ENCODE data around the gene PEDS1. TPM values are rescaled to one million over a fixed set of nuclear protein-coding genes. Genes with fewer than 3 reads are reported as not detected.
A peak's percentile ranks its signal among the peaks of the same experiment; 100 is the strongest.

The PEDS1 gene
- total and polyA plus RNA-seq, 2 of the 8 experiments (the other 6 are each of a cell fraction or from before 2014, with no cell fraction given), result 28.9 to 75.9 TPM

- H3K56ac ChIP-seq (replicated peaks; ENCODE audit: insufficient read length, low read depth, low read length), result peak overlapping the region; percentile 34
- peak overlapping the region; percentile 71; the same call in 1 of the 2 replicates for H2BK12ac ChIP-seq (ENCODE audit: low read depth, low read length)
- peak overlapping the region; percentile 86; the same call in 1 of the 2 replicates for H3K18ac ChIP-seq (ENCODE audit: extremely low read depth, low read length)
- 0 out of 2 replicates have a peak overlapping the region, but pooled peaks have one; percentile 72 for H2BK15ac ChIP-seq (ENCODE audit: low read length)
- peak overlapping the region in 3 of 4 experiments; percentile 50 to 62 (median 58); a peak in 4 of 7 replicates for H3K9ac ChIP-seq (replicated peaks in 1 of 4; ENCODE audit: extremely low read depth in 1 of 4, low read depth in 3 of 4, low read length in 3 of 4)
- H4K8ac ChIP-seq (ENCODE audit: extremely low read depth, insufficient read depth, low read length), result peak overlapping the region; percentile 94
- no peak overlapping the region for H2BK120ac ChIP-seq (replicated peaks; ENCODE audit: low read depth, low read length)
- peaks cover 0 to 5% (median 4%) of the 10 kb centered on the region in 4 experiments; a peak in 6 of 7 replicates for H3K4me1 ChIP-seq (replicated peaks in 1 of 4; ENCODE audit: control insufficient read depth in 3 of 4, insufficient read depth in 4 of 4, low read length in 3 of 4)
- WGBS, 2 experiments (ENCODE audit: extremely low coverage in 1 of 2, insufficient coverage in 1 of 2, insufficient read length in 1 of 2, insufficient replicate concordance in 2 of 2, low coverage in 1 of 2, low lambda C conversion rate in 2 of 2, missing lambda C conversion rate in 1 of 2), result 6% methylated on average over 29 of the region's 36 CpGs; no CpG with 5 or more reads in 1 of the 2 experiments
- peak overlapping the region; percentile 92; the same call in 1 of the 2 replicates for H2AFZ ChIP-seq (ENCODE audit: low read length)
- H4K91ac ChIP-seq (replicated peaks; ENCODE audit: insufficient read length, low read length), result peak overlapping the region; percentile 58
- H3K27ac ChIP-seq (ENCODE audit: low read depth, low read length), result no peak overlapping the region; the same call in 1 of the 2 replicates
- H3K23ac ChIP-seq (ENCODE audit: insufficient read length), result no peak overlapping the region
- H3K79me2 ChIP-seq (ENCODE audit: control insufficient read depth in 1 of 2, insufficient read depth in 2 of 2, low read length in 2 of 2), result no peaks in the 10 kb centered on the region
- H2AK5ac ChIP-seq (ENCODE audit: low read depth, low read length), result no peak overlapping the region
- peaks cover 6% of the 10 kb centered on the region for H3K23me2 ChIP-seq (ENCODE audit: low read depth, low read length)
- H2BK5ac ChIP-seq (ENCODE audit: low read depth, low read length), result peak overlapping the region; percentile 84; the same call in 1 of the 2 replicates
- H4K5ac ChIP-seq (ENCODE audit: insufficient read length, low read depth, low read length), result peak overlapping the region; percentile 7
- H3K36me3 ChIP-seq (ENCODE audit: control insufficient read depth in 2 of 4, insufficient read depth in 4 of 4, low read length in 3 of 4), result no peaks in the 10 kb centered on the region
- no peaks in the 10 kb centered on the region for H3K9me3 ChIP-seq (ENCODE audit: insufficient read depth in 2 of 2, low read depth in 1 of 2, low read length in 1 of 2)
- peak overlapping the region; percentile 44 to 63 (median 55) for H3K4me3 ChIP-seq (ENCODE audit: extremely low read depth in 1 of 4, insufficient read depth in 2 of 4, low read depth in 3 of 4, low read length in 4 of 4)
- H3K27me3 ChIP-seq (replicated peaks in 1 of 4; ENCODE audit: control insufficient read depth in 3 of 4, extremely low read depth in 1 of 4, insufficient read depth in 3 of 4, low read length in 3 of 4), result no peaks in the 10 kb centered on the region
- no peaks in the 10 kb centered on the region for H4K20me1 ChIP-seq (replicated peaks in 1 of 2; ENCODE audit: control insufficient read depth in 1 of 2, insufficient read depth in 2 of 2, low read length in 2 of 2)
- peak overlapping the region; percentile 19 for H3K4ac ChIP-seq (replicated peaks; ENCODE audit: insufficient read length, low read depth, low read length)
- FAIRE-seq (no peak), DNase-seq (ENCODE audit: low read depth in 1 of 2, low spot score in 2 of 2) (peak; percentile 82 to 89)
- CTCF ChIA-PET (ENCODE audit: partially characterized antibody), result interaction anchor here (0.6 to 8.7 kb wide), 15 partner anchors 9 to 292 kb away, joined by 3 to 208 read pairs (median 4); partner anchors contain the start of gene PEDS1
- peak overlapping the region; percentile 66 to 78 for H3K4me2 ChIP-seq (ENCODE audit: insufficient read depth in 1 of 2, low read depth in 2 of 2, low read length in 2 of 2)
- H3K79me1 ChIP-seq (ENCODE audit: low read depth, low read length), result no peaks in the 10 kb centered on the region
- POLR2A ChIA-PET (ENCODE audit: partially characterized antibody), result interaction anchor here (0.7 to 2.0 kb wide), 7 partner anchors 19 to 87 kb away, joined by 3 to 6 read pairs (median 3); partner anchors contain the start of gene CEBPB
- H3K14ac ChIP-seq (ENCODE audit: insufficient read length), result no peak overlapping the region
- no peak overlapping the region for H2BK20ac ChIP-seq (ENCODE audit: low read length)
- TF ChIP-seq PHF8 (conservative IDR thresholded peaks at IDR 0.05; ENCODE audit: low read depth, low read length), result peak; percentile 53
- 0 out of 4 replicates have a peak, but pooled peaks of 1 of the 2 experiments have one; percentile 5 for TF ChIP-seq HDAC2 (IDR thresholded peaks at IDR 0.05; ENCODE audit: borderline replicate concordance in 1 of 2, low read depth in 2 of 2, low read length in 2 of 2)
- no peak for TF ChIP-seq CHD1 (IDR thresholded peaks at IDR 0.05; ENCODE audit: low read depth, low read length)
- TF ChIP-seq ASH2L (IDR thresholded peaks at IDR 0.05; ENCODE audit: low read length), result peak; percentile 52
- no peak for TF ChIP-seq CBX8 (IDR thresholded peaks at IDR 0.05; ENCODE audit: borderline replicate concordance, low read depth, low read length)
- TF ChIP-seq POLR2AphosphoS5 (IDR thresholded peaks at IDR 0.05; ENCODE audit: low read depth, low read length), result peak; percentile 58; the same call in 1 of the 2 replicates
- TF ChIP-seq TBP (IDR thresholded peaks at IDR 0.05; ENCODE audit: low read depth, low read length), result 0 out of 2 replicates have a peak, but pooled peaks have one; percentile 24
- TF ChIP-seq CREB1 (IDR thresholded peaks at IDR 0.05), result peak; percentile 60; the same call in 1 of the 2 replicates
- TF ChIP-seq, protein P1, sequence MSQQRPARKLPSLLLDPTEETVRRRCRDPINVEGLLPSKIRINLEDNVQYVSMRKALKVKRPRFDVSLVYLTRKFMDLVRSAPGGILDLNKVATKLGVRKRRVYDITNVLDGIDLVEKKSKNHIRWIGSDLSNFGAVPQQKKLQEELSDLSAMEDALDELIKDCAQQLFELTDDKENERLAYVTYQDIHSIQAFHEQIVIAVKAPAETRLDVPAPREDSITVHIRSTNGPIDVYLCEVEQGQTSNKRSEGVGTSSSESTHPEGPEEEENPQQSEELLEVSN (IDR thresholded peaks at IDR 0.05), result peak; percentile 36; the same call in 1 of the 2 replicates
- peak; percentile 57 for TF ChIP-seq KDM4A (IDR thresholded peaks at IDR 0.05; ENCODE audit: low read depth, low read length, severe bottlenecking)
Measured at GRCh38 chr20:50172347-50173013, 19.0 kb upstream of the PEDS1 start.
